GM12878 (cell line): Measurements from ENCODE around the gene C3orf70. TPM values are rescaled to one million over a fixed set of nuclear protein-coding genes. Genes with fewer than 3 reads are reported as not detected.

Source experiments
- ATAC-seq: fragments of 200-7000 bp; cut with Tn5 transposase; 3 replicates; pipeline ENCODE4 v1.9.1; 2020; ENCODE audit warnings: mild to moderate bottlenecking, moderate library complexity
- BruUV-seq: library from RNA; stranded (reverse); fragments of 400-500 nt; replicated peaks from 2 replicates; lab custom pipeline; 2021; lab: Mats Ljungman, UMichigan
- CTCF ChIA-PET: fragments of 300-600 bp; sonication (Branson Sonifier 250); formaldehyde crosslinking; extraction: SDS; loops from one replicate; lab custom pipeline; 2021; ENCODE audit warnings: inconsistent platforms; lab: Yijun Ruan, JAX
- POLR2A ChIA-PET: fragments of 350-600 bp; formaldehyde crosslinking; extraction: SDS; loops from one replicate; lab custom pipeline; 2021; ENCODE audit warnings: inconsistent platforms; lab: Charles Lee
- RAD21 ChIA-PET: fragments of 300-600 bp; sonication (Branson Sonifier 250); formaldehyde crosslinking; loops from one replicate; lab custom pipeline; 2023; ENCODE audit warnings: antibody characterized with exemption; ENCODE audit not compliant: unreplicated experiment; lab: Charles Lee
- SMC1A ChIA-PET: fragments of 300-600 bp; sonication (Branson Sonifier 250); formaldehyde crosslinking; loops from one replicate; lab custom pipeline; 2023; ENCODE audit not compliant: unreplicated experiment, uncharacterized antibody; lab: Charles Lee
- DNase-seq: peaks from one replicate; pipeline ENCODE4 v3.0.0-alpha.2; 2011; ENCODE audit warnings: low read depth, low spot score
- FAIRE-seq: peaks from 3 replicates; lab custom pipeline; 2011; peaks lifted over from hg19 to GRCh38; lab: Jason Lieb, UNC
- H2AFZ ChIP-seq: 2 replicates; pipeline ENCODE4 v1.6.0; 2011; ENCODE audit warnings: low read depth, low read length, control low read depth; ENCODE audit not compliant: control insufficient read depth
- H3K27ac ChIP-seq: 2 replicates; pipeline ENCODE4 v1.5.1; 2011; ENCODE audit warnings: control low read depth; ENCODE audit not compliant: control insufficient read depth, insufficient read depth
- H3K27me3 ChIP-seq, 2 experiments: replicated peaks in 1 of 2; 2 replicates each; pipeline versions ENCODE4 v1.6.0 to v1.6.1; 2011; ENCODE audit warnings: low read length in 1 of 2; ENCODE audit not compliant: control insufficient read depth in 2 of 2, insufficient read depth in 2 of 2
- H3K36me3 ChIP-seq, 2 experiments: 2 replicates each; pipeline ENCODE4 v1.5.1; 2011; ENCODE audit warnings: low read length in 1 of 2; ENCODE audit not compliant: control insufficient read depth in 2 of 2, insufficient read depth in 2 of 2
- H3K4me1 ChIP-seq: 2 replicates; pipeline ENCODE4 v1.6.1; 2011; ENCODE audit warnings: mild to moderate bottlenecking, low read length, moderate library complexity, mixed read lengths; ENCODE audit not compliant: control insufficient read depth, insufficient read depth
- H3K4me2 ChIP-seq: 2 replicates; pipeline ENCODE4 v1.6.0; 2011; ENCODE audit warnings: control low read depth; ENCODE audit not compliant: control insufficient read depth, insufficient read depth
- H3K4me3 ChIP-seq: fragments of 200-600 bp; sonication (generic); 2 replicates; pipeline ENCODE4 v1.5.1; 2016
- H3K79me2 ChIP-seq: 2 replicates; pipeline ENCODE4 v1.6.0; 2011; ENCODE audit warnings: low read length; ENCODE audit not compliant: control insufficient read depth, insufficient read depth
- H3K9ac ChIP-seq: 2 replicates; pipeline ENCODE4 v1.8.0; 2011; ENCODE audit warnings: low read length, control low read depth, mixed read lengths; ENCODE audit not compliant: control insufficient read depth, insufficient read depth
- H3K9me3 ChIP-seq: replicated peaks from 3 replicates; pipeline ENCODE4 v1.5.1; 2011; ENCODE audit warnings: mild to moderate bottlenecking, low read length; ENCODE audit not compliant: control insufficient read depth, insufficient read depth
- H4K20me1 ChIP-seq: 2 replicates; pipeline ENCODE4 v1.6.0; 2011; ENCODE audit not compliant: control insufficient read depth, insufficient read depth
- BHLHE40 ChIP-seq, 2 experiments: fragments of 450-650 bp in 1 of 2; IDR thresholded peaks; 2 replicates each; pipeline ENCODE4 v1.6.1; 2011 to 2017; ENCODE audit warnings: low read depth in 2 of 2, borderline replicate concordance in 1 of 2, improper control_type of control experiment in 1 of 2, low read length in 1 of 2, mild to moderate bottlenecking in 1 of 2
- DPF2 ChIP-seq: fragments of 450-650 bp; IDR thresholded peaks from 2 replicates; pipeline ENCODE4 v1.6.1; 2017; ENCODE audit warnings: mild to moderate bottlenecking
- EED ChIP-seq: sonication (generic); IDR thresholded peaks from 2 replicates; pipeline ENCODE4 v1.6.1; 2016; ENCODE audit warnings: antibody characterized with exemption, low read depth
- EGR1 ChIP-seq, 2 experiments: IDR thresholded peaks; 1 replicate in 1 of 2; 2 replicates in 1 of 2; pipeline ENCODE4 v1.6.1; 2011 to 2012; ENCODE audit warnings: low read depth in 2 of 2, low read length in 2 of 2, borderline replicate concordance in 1 of 2, mild to moderate bottlenecking in 1 of 2, moderate library complexity in 1 of 2
- FOS ChIP-seq: IDR thresholded peaks from 3 replicates; pipeline ENCODE4 v1.6.1; 2011; ENCODE audit warnings: borderline replicate concordance; ENCODE audit not compliant: insufficient read length; ENCODE audit errors: extremely low read depth
- KDM1A ChIP-seq: fragments of 200-600 bp; sonication (generic); IDR thresholded peaks from 2 replicates; pipeline ENCODE4 v1.6.1; 2016; ENCODE audit warnings: borderline replicate concordance
- MTA3 ChIP-seq: IDR thresholded peaks from 2 replicates; pipeline ENCODE4 v1.6.1; 2012; ENCODE audit warnings: low read length, inconsistent platforms, borderline replicate concordance
- NFYA ChIP-seq: IDR thresholded peaks from 2 replicates; pipeline ENCODE4 v1.6.1; 2011; ENCODE audit warnings: low read depth, mild to moderate bottlenecking, low read length, improper control_type of control experiment, borderline replicate concordance
- SP1 ChIP-seq: IDR thresholded peaks from one replicate; pipeline ENCODE4 v1.6.1; 2011; ENCODE audit warnings: low read depth, low read length
- ZNF217 ChIP-seq: fragments of 450-650 bp; IDR thresholded peaks from 2 replicates; pipeline ENCODE4 v1.6.1; 2017; ENCODE audit warnings: antibody characterized with exemption, mild to moderate bottlenecking
- WGBS: methylation state at CpG from one replicate; pipeline ENCODE4 v1.1.6; 2016; ENCODE audit warnings: low lambda C conversion rate; ENCODE audit not compliant: insufficient replicate concordance, insufficient coverage; ENCODE audit errors: missing lambda C conversion rate; 5-methylcytosine and 5-hydroxymethylcytosine counted together
- in situ Hi-C: fragments of 300-500 bp; cut with MboI; formaldehyde crosslinking; loops from 9 replicates; pipeline ENCODE4 v1.14.3; 2018; ENCODE audit warnings: mixed read lengths
- intact Hi-C: fragments of 100-400 bp; cut with micrococcal nuclease; formaldehyde crosslinking; loops from one replicate; pipeline ENCODE4 v1.14.2; 2022; ENCODE audit not compliant: unreplicated experiment
- polyA plus RNA-seq, 11 experiments: library from polyadenylated mRNA; depleted of rRNA in 4 of 11; unstranded in 6 of 11; stranded (reverse) in 5 of 11; fragments of >200 nt; fragmentation: Nextera tagmentation in 4 of 11; fragmentation: Illumina TruSeq in 1 of 11; extraction: Ambion mirVana in 4 of 11; extraction: Trizol in 1 of 11; gene quantifications; 1 replicate in 1 of 11; 2 replicates in 10 of 11; pipeline versions ENCODE4 v1.2.1 to v1.2.3, GENCODE V29; 2011 to 2016; ENCODE audit warnings: inconsistent platforms in 2 of 11, missing spikeins in 2 of 11, low read depth in 1 of 11
- total RNA-seq, 4 experiments: library from RNA; depleted of rRNA in 3 of 4; stranded (reverse); fragments of >200 nt in 3 of 4; fragmentation: Illumina TruSeq in 1 of 4; extraction: Trizol in 1 of 4; gene quantifications; 2 replicates each; pipeline versions ENCODE4 v1.2.1 to v1.2.3, GENCODE V29; 2013 to 2021
- TF ChIP-seq, protein P1 (sequence below): IDR thresholded peaks from 2 replicates; pipeline ENCODE4 v1.6.1; 2011; ENCODE audit warnings: mild to moderate bottlenecking, low read depth, low read length, moderate library complexity; ENCODE audit not compliant: insufficient replicate concordance
- TF ChIP-seq, protein P2 (sequence below): fragments of 450-650 bp; IDR thresholded peaks from 2 replicates; pipeline ENCODE4 v1.6.1; 2017; ENCODE audit warnings: antibody characterized with exemption, mild to moderate bottlenecking, moderate library complexity

The C3orf70 gene
- total and polyA plus RNA-seq, 10 of the 15 experiments (the other 5 are each of a cell fraction or from before 2014, with no cell fraction given): 0.03 to 0.04 TPM; not detected in 8

DNA sequence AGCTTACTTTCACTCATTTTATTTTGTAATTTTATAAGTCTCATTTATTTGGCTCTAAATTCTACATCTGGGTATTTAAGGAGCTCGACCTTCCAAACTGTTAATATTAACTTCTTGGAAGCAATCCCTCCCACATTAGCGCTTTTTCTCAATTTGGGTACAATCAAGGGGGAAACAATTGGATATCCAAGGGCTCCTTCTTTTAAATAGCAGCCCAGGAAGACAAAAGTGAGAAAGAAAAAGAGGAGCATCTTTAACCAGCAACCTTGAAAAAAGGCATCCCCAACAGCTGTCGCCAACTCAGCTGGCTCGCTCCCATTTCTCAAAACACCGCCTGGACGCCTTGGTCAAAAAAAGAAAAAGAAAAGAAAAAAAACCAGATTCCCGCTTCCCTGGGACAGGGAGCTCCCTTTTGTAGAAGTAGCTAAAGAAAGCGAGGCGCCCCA lies 873 bp downstream of the C3orf70 start (continued):
- TF ChIP-seq MTA3: no peak
- TF ChIP-seq, all 136 proteins: peak for 0

DNA sequence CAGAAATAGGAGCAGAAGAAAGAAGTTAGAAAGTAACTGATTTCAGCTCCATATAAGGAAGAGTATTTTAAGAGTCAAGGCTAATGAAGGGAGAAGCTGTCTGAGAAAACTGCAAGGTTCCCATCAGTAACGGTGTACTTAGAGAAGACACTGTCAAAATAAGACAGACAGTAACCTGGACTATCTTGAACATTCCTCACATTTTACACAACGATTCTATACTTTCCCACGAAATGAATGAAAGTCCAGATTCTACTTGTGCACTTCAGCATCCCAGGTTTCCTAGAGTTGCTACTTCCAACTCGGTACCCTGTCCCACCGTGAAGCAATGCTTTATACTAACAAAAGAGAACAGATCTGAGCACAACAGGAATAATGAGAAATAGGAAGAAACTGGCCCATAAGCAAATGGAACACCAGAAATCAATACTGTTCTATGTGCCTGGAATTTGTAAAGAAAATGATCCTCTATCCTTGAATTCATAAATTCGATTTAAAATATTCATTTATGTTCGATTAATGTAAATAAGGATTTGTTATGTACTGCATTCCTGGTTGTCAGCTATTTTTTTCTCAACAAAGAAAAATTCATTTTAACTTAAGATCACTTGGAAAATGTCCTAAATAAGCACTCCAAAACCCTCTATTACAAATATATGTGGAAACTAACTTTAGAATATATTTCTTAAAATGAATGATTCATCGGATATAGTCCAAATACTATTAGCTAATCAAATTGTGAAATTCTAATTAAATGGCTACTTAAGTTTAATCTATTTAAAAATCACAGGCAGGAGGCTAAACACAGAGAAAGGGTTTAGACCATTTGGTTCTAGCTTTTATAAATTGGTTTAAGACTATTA lies 1.5 kb downstream of the C3orf70 start:
- H3K4me3 ChIP-seq: no peak overlapping the region
- intact Hi-C loops (no loop called here), in situ Hi-C loops (no loop called here)
- no peaks in the 10 kb centered on the region for H3K79me2 ChIP-seq
- BruUV-seq: no TSS peak
- H3K36me3 ChIP-seq: no peaks in the 10 kb centered on the region
- H3K27ac ChIP-seq: no peak overlapping the region
- CTCF ChIA-PET: interaction anchor here (1.2 to 1.4 kb wide), 2 partner anchors 25 to 27 kb away, joined by 5 to 6 read pairs; no protein-coding TSS in a partner anchor
- H3K4me1 ChIP-seq: no peaks in the 10 kb centered on the region
- peaks cover 5 to 20% of the 10 kb centered on the region in 2 experiments for H3K27me3 ChIP-seq
- H4K20me1 ChIP-seq: no peaks in the 10 kb centered on the region
- H3K9me3 ChIP-seq: no peaks in the 10 kb centered on the region
- no peak overlapping the region for H3K4me2 ChIP-seq
- RAD21 ChIA-PET: no interaction called here
- SMC1A ChIA-PET: interaction anchor here (1.1 to 2.0 kb wide), 2 partner anchors 9 to 25 kb away, joined by 3 to 5 read pairs; no protein-coding TSS in a partner anchor
- H2AFZ ChIP-seq: no peak overlapping the region
- TF ChIP-seq EED (no peak), DPF2 (no peak), FOS (no peak), BHLHE40 (IDR thresholded peaks at IDR 0.05; ENCODE audit: borderline replicate concordance in 1 of 2, low read depth in 2 of 2, low read length in 1 of 2) (no peak), ZNF217 (no peak), SP1 (no peak), KDM1A (no peak), EGR1 (IDR thresholded peaks at IDR 0.05; ENCODE audit: borderline replicate concordance in 1 of 2, low read depth in 2 of 2, low read length in 2 of 2) (no peak), NFYA (no peak)
- TF ChIP-seq, protein P1, sequence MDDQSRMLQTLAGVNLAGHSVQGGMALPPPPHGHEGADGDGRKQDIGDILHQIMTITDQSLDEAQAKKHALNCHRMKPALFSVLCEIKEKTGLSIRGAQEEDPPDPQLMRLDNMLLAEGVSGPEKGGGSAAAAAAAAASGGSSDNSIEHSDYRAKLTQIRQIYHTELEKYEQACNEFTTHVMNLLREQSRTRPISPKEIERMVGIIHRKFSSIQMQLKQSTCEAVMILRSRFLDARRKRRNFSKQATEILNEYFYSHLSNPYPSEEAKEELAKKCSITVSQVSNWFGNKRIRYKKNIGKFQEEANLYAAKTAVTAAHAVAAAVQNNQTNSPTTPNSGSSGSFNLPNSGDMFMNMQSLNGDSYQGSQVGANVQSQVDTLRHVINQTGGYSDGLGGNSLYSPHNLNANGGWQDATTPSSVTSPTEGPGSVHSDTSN: no peak
- TF ChIP-seq, protein P2, sequence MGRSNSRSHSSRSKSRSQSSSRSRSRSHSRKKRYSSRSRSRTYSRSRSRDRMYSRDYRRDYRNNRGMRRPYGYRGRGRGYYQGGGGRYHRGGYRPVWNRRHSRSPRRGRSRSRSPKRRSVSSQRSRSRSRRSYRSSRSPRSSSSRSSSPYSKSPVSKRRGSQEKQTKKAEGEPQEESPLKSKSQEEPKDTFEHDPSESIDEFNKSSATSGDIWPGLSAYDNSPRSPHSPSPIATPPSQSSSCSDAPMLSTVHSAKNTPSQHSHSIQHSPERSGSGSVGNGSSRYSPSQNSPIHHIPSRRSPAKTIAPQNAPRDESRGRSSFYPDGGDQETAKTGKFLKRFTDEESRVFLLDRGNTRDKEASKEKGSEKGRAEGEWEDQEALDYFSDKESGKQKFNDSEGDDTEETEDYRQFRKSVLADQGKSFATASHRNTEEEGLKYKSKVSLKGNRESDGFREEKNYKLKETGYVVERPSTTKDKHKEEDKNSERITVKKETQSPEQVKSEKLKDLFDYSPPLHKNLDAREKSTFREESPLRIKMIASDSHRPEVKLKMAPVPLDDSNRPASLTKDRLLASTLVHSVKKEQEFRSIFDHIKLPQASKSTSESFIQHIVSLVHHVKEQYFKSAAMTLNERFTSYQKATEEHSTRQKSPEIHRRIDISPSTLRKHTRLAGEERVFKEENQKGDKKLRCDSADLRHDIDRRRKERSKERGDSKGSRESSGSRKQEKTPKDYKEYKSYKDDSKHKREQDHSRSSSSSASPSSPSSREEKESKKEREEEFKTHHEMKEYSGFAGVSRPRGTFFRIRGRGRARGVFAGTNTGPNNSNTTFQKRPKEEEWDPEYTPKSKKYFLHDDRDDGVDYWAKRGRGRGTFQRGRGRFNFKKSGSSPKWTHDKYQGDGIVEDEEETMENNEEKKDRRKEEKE: no peak
- no peak overlapping the region for H3K9ac ChIP-seq
- DNase-seq (no peak), ATAC-seq (no peak), FAIRE-seq (no peak)
- 34% methylated on average over 8 of the region's 8 CpGs for WGBS
- POLR2A ChIA-PET: no interaction called here
